GM10266 (cell line): ENCODE data around the gene ATRIP.

ENCODE experiments used
- DNase-seq: peaks from one replicate; pipeline ENCODE4 v3.0.0; 2012; ENCODE audit errors: extremely low spot score
- CTCF ChIP-seq: IDR thresholded peaks from 2 replicates; pipeline ENCODE4 v1.5.1; 2012; ENCODE audit warnings: mild to moderate bottlenecking, low read depth; ENCODE audit not compliant: control insufficient read depth, insufficient read depth; ENCODE audit errors: missing control alignments

Gene ATRIP

DNA sequence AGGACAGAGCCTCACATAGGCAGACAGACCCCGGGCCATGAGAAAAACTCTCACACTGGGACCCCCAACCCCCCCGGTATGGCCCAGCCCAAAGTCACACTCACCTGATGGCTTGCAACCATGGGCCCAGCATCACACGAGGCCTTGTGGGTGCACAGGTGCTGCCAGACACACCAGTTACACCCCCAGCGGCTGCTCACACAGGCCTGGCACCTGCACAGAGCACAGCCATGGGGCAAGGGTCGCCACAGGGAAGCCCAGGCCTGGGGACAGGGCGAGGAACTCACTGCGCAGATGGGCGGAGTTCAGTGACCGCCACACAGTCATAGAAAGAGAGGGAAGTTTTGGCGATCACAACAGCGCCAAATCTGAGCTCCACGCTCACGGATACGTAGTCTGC lies 26.0 kb upstream of the ATRIP start:
- no peak for DNase-seq
- no peak for TF ChIP-seq CTCF

- TF ChIP-seq CTCF = peak; percentile 23
- DNase-seq = no peak
Observed at GRCh38 chr3:48422272-48422671, 24.3 kb upstream of the ATRIP start.

DNA sequence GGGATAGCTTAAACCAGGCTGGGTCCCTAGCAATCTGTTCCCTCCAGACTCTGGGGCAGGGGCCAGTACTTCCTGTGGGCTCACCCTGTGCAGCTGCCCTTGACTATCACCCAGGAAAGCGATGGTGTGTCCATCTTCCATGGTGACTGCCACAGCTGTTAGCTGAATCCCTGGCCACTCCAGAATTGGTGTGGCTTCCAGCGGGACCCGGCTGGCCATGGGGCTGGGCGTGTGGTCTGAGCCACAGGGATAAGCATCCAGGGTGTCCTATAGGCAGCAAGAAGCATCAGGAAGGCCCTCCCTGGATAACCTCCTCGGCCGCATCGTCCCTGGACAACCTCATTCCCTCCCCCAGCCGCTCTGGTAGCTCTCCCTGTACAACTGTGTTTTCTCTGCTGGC lies 23.9 kb upstream of the ATRIP start:
- no peak for DNase-seq
- TF ChIP-seq CTCF = no peak

- TF ChIP-seq CTCF = no peak
Observed at GRCh38 chr3:48423241-48423882, 23.2 kb upstream of the ATRIP start.

GRCh38 chr3:48423883-48424695 lies 22.4 kb upstream of the ATRIP start:
- DNase-seq = no peak
- no peak for TF ChIP-seq CTCF

More at GRCh38 chr3:48423241-48423882, 23.2 kb upstream of the ATRIP start:
- DNase-seq = no peak

DNA sequence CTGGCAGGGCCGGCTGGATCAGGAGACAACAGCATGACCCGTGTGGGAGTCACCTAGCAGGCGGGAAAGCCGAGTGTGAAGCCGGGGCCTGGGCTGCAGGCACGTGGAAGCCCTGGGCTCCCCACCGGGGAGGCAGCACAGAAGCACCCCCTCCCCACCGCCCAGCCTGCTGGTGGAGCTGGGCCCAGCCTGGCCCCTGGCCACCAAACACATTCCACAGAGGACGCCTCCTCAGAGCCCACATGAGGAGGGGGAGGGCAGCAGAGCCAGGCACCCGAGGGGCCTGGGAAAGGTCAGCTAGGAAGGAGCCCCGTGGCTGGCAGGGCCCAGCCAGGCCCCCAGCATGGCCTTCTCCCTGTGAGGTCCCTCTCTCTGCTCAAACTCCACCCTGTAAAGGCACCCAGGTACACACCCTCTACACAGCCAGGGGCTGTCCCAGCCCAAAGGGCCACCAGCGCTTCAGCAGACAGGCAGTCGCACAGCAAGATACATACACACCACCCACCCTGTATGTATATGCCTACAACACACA lies 21.2 kb upstream of the ATRIP start:
- no peak for TF ChIP-seq CTCF
- DNase-seq = no peak
